ENCODE results near the gene MCEE. TPM values are rescaled to one million over a fixed set of nuclear protein-coding genes. Genes with fewer than 3 reads are reported as not detected.
A peak's percentile ranks its signal among the peaks of the same experiment; 100 is the strongest.
"Not testable (repeated sequence)": the region's sequence is repeated elsewhere in the genome, so short reads cannot be mapped to it uniquely, and the experiment has no call there.

MCEE gene
- total RNA-seq, 2 donors from 2014 or later: 5.8 to 10.6 TPM

DNA sequence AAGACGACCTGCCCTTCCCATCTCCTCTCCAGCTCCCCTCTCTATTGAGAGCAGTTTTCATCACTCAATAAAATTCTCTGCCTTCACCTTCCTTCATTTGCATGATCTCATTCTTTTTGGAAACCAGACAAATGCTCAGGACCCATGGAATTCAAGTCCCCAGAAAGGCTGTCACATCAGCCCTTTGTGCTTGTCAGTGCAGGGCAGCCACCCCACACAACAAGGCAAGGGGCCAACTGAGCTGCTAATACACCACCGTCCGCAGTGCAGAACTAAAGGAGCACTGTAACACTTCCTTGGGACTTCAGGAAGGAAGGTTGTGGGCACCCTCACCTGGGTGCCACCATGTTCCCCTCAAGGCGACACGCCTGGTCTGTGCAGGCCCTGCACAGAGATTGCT, 26.2 kb downstream of the MCEE start:
- H3K36me3 ChIP-seq: no peaks in the 10 kb centered on the region
- no peak for ATAC-seq (ENCODE audit: insufficient number of reproducible peaks, low FRiP score, low read depth)
- no peak overlapping the region for H3K27ac ChIP-seq
- no peak for DNase-seq (ENCODE audit: low spot score)
- no peaks in the 10 kb centered on the region for H3K9me3 ChIP-seq
- TF ChIP-seq, protein P1, sequence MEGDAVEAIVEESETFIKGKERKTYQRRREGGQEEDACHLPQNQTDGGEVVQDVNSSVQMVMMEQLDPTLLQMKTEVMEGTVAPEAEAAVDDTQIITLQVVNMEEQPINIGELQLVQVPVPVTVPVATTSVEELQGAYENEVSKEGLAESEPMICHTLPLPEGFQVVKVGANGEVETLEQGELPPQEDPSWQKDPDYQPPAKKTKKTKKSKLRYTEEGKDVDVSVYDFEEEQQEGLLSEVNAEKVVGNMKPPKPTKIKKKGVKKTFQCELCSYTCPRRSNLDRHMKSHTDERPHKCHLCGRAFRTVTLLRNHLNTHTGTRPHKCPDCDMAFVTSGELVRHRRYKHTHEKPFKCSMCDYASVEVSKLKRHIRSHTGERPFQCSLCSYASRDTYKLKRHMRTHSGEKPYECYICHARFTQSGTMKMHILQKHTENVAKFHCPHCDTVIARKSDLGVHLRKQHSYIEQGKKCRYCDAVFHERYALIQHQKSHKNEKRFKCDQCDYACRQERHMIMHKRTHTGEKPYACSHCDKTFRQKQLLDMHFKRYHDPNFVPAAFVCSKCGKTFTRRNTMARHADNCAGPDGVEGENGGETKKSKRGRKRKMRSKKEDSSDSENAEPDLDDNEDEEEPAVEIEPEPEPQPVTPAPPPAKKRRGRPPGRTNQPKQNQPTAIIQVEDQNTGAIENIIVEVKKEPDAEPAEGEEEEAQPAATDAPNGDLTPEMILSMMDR (IDR thresholded peaks at IDR 0.05): no peak
- no peaks in the 10 kb centered on the region for H3K27me3 ChIP-seq (replicated peaks; ENCODE audit: insufficient read depth)
- H3K4me3 ChIP-seq: no peak overlapping the region
- H3K4me1 ChIP-seq (ENCODE audit: control insufficient read depth in 1 of 2, low read depth in 2 of 2): peaks cover 0 to 6% of the 10 kb centered on the region in 2 donors

DNA sequence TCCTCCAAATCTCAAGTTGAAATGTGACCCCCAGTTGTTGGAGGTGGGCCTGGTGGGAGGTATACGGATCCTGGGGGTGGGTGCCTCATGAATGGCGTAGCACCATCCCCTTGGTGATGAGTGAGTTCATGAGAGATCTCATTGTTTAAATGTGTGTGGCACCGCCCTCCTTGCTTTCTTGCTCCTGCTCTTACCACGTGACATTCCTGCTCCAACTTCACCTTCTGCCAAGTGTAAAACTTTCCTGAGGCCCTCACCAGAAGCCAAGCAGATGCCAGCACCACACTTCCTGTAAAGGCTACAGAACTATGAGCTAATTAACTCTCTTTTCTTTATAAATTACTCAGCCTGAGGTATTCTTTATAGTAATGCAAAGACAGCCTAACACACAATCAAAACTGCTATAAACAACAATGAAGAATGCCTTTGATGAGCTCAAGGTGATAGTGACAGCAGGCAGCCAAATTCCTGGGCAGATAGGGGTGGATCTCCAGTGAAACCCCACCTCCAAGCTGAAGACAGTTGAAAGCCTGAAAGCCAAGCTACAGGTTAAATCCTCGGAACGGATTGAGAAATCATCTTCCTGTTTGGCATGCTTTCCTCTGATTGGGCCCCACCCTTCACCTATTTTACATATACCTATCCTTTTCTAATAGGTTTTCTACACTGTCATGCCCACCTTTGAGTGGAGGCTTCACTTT, 26.9 kb downstream of the MCEE start:
- H3K27me3 ChIP-seq (replicated peaks; ENCODE audit: insufficient read depth): no peaks in the 10 kb centered on the region
- DNase-seq (ENCODE audit: low spot score): no peak
- ATAC-seq (ENCODE audit: insufficient number of reproducible peaks, low FRiP score, low read depth): no peak

DNA sequence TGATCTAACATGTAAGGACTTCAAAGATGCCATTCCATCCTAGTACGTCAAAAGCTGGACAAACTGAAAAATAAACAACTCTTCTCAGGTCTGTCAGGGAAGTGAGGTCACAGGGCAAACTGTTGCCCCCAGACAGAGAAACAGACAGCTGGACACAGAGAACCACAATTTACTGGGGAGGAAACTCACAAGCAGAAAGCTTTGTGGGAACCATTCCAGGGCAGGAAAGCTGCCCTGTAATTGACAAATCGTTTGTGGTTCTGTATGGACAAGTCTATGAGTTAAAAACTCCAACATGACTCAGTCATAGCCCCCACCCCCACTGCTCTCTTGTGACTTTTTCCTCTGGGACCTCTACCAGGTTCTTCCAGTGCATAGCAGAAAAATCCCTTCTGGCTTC, 28.4 kb downstream of the MCEE start:
- H3K36me3 ChIP-seq: no peaks in the 10 kb centered on the region
- H3K4me3 ChIP-seq: no peak overlapping the region
- ATAC-seq (ENCODE audit: insufficient number of reproducible peaks, low FRiP score, low read depth): no peak
- no peaks in the 10 kb centered on the region for H3K27me3 ChIP-seq (replicated peaks; ENCODE audit: insufficient read depth)
- no peaks in the 10 kb centered on the region for H3K9me3 ChIP-seq
- H3K27ac ChIP-seq: no peak overlapping the region
- TF ChIP-seq, protein P1 (IDR thresholded peaks at IDR 0.05): no peak
- peaks cover 0 to 6% of the 10 kb centered on the region in 2 donors for H3K4me1 ChIP-seq (ENCODE audit: control insufficient read depth in 1 of 2, low read depth in 2 of 2)
- no peak for DNase-seq (ENCODE audit: low spot score)

More for the DNA sequence above, 26.9 kb downstream of the MCEE start:
- Histone ChIP-seq H3K9me3 (no peaks in the 10 kb centered on the region), H3K27ac (no peak overlapping the region), H3K36me3 (no peaks in the 10 kb centered on the region), H3K4me3 (no peak overlapping the region), H3K4me1 (ENCODE audit: control insufficient read depth in 1 of 2, low read depth in 2 of 2) (peaks cover 0 to 6% of the 10 kb centered on the region in 2 donors)
- TF ChIP-seq, protein P1 (IDR thresholded peaks at IDR 0.05): no peak

DNA sequence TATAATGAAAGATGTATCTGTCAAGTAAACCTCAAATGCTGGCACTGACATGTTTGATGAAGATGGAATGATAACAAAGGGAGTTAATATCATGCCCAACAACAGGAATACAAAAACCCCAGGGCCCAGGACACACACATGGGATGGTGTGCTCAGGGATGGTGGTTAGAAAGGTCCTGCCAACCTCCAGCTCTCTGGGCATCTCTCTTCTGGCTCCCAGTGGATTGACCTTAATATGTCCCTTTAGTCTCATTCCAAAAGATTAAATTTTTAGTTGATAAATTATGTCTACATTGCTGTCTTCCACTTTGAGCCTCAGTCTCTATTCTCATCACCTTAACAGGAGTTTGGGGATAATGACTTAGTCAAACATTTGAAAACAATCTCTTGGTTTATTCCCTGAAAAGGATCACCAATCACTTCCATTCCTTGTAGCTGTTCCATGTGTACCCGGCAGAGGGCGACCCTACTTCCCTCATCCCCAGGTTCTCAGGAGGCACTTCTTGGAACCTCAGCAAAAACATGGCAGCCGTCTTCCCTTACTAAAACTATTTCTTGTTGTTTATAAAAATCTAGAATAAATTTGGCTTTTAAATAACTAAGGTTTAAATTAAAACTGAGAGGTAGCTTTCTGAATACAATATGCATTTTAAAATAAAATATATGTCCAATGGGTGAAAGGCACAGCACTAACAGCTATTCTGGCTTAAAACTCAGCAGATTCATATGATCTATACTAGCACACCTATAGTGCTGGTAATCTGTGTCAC, 29.6 kb downstream of the MCEE start:
- DNase-seq (ENCODE audit: low spot score): no peak
- TF ChIP-seq, protein P1 (IDR thresholded peaks at IDR 0.05): peak; percentile 60
- Histone ChIP-seq H3K27me3 (replicated peaks; ENCODE audit: insufficient read depth) (no peaks in the 10 kb centered on the region), H3K4me3 (no peak overlapping the region), H3K36me3 (no peaks in the 10 kb centered on the region), H3K9me3 (no peaks in the 10 kb centered on the region), H3K4me1 (ENCODE audit: control insufficient read depth in 1 of 2, low read depth in 2 of 2) (peaks cover 0 to 6% of the 10 kb centered on the region in 2 donors), H3K27ac (no peak overlapping the region)
- ATAC-seq (ENCODE audit: insufficient number of reproducible peaks, low FRiP score, low read depth): no peak

DNA sequence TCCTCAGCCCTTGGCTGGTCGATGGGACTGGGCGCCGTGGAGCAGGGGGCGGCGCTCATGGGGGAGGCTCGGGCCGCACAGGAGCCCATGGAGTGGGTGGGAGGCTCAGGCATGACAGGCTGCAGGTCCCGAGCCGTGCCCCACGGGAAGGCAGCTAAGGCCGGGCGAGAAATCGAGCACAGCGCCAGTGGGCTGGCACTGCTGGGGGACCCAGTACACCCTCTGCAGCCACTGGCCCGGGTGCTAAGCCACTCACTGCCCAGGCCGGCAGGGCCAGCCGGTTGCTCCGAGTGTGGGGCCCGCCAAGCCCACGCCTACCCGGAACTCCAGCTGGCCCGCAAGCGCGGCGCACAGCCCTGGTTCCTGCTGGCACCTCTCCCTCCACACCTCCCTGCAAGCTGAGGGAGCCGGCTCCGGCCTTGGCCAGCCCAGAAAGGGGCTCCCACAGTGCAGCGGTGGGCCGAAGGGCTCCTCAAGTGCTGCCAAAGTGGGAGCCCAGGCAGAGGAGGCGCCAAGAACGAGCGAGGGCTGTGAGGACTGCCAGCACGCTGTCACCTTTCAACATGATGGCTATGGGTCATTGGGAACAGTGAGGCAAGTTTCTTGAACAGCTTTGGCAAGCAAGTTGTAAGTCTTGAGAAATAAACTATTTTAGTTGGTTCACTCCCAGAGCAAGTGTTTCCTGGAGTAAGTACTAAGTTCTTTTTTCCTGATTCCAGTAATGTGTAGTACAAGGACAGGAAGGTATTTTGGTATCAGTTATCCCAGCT, 37.4 kb downstream of the MCEE start:
- H3K27me3 ChIP-seq (replicated peaks; ENCODE audit: insufficient read depth); H3K36me3 ChIP-seq; ATAC-seq (ENCODE audit: insufficient number of reproducible peaks, low FRiP score, low read depth); DNase-seq (ENCODE audit: low spot score); H3K9me3 ChIP-seq; H3K4me1 ChIP-seq (ENCODE audit: control insufficient read depth in 1 of 2, low read depth in 2 of 2): not testable (repeated sequence)
- H3K27ac ChIP-seq: peak overlapping the region in 1 of 2 donors; percentile 54
- peak overlapping the region; percentile 59 for H3K4me3 ChIP-seq

DNA sequence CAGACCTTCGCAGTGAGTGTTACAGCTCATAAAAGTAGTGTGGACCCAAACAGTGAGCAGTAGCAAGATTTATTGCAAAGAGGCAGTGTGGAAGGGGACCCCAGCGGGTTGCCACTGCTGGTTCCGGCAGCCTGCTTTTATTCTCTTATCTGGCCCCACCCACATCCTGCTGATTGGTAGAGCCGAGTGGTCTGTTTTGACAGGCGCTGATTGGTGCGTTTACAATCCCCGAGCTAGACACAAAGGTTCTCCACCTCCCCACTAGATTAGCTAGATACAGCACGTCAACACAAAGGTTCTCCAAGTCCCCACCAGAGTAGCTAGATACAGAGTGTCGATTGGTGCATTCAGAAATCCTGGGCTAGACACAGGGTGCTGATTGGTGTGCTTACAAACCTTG, 38.2 kb downstream of the MCEE start:
- H3K4me3 ChIP-seq; DNase-seq (ENCODE audit: low spot score); H3K27ac ChIP-seq; H3K4me1 ChIP-seq (ENCODE audit: control insufficient read depth in 1 of 2, low read depth in 2 of 2); H3K36me3 ChIP-seq; H3K9me3 ChIP-seq; ATAC-seq (ENCODE audit: insufficient number of reproducible peaks, low FRiP score, low read depth); H3K27me3 ChIP-seq (replicated peaks; ENCODE audit: insufficient read depth): not testable (repeated sequence)

DNA sequence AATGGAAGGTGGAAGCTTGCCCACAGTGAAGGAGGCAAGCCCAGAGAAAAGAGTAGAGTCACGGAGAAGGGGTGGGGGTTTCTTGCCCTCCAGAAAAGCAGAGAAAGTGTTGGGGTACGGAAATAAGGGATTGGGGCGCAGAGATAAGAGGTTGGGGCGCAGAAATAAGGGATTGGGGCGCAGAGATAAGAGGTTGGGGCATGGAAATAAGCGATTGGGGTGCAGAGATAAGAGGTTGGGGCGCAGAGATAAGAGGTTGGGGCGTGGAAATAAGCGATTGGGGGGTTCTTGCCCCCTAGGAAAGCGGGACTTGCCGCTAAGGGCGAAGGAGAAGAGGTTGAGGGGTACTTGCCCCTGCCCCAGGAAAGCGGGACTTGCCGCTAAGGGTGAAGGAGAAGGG, 40.6 kb downstream of the MCEE start:
- H3K4me3 ChIP-seq; ATAC-seq (ENCODE audit: insufficient number of reproducible peaks, low FRiP score, low read depth); H3K4me1 ChIP-seq (ENCODE audit: control insufficient read depth in 1 of 2, low read depth in 2 of 2); DNase-seq (ENCODE audit: low spot score); H3K9me3 ChIP-seq; H3K36me3 ChIP-seq; H3K27me3 ChIP-seq (replicated peaks; ENCODE audit: insufficient read depth); H3K27ac ChIP-seq: not testable (repeated sequence)

DNA sequence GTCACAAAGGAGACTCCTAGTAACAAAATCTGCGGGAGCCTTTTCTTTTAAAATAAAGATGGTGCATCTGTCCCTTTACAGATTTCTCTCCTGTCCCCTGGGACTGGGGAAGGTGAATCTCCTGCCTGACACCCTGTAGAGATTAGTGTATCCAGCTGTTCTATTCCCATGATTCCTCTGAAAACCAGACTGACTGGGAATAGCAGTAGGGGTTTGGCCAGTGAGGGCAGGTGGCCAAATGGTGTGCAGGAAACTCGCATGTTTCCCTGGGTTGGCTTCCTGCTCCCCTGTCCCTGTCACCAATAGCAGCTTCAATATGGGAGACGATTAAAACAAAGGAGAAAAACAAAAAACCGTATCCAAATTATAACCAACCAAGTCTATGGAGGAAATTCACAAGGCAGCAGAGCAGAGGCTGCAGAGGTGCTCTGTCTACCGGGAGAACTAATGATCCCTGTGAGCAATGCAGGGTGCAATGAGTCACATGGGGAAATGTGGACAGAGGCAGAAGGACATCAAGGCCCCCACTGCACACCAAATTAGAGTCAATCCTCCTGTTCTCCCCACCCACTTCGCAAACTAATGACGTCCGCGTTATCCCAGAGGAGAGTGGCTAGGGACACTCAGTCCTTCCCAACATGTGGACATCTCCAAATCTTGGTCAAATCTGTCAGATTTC, 44.6 kb downstream of the MCEE start:
- not testable (repeated sequence) for ATAC-seq (ENCODE audit: insufficient number of reproducible peaks, low FRiP score, low read depth); H3K4me1 ChIP-seq (ENCODE audit: control insufficient read depth in 1 of 2, low read depth in 2 of 2); H3K27ac ChIP-seq; H3K4me3 ChIP-seq; DNase-seq (ENCODE audit: low spot score); H3K27me3 ChIP-seq (replicated peaks; ENCODE audit: insufficient read depth); H3K9me3 ChIP-seq; H3K36me3 ChIP-seq

Data from thoracic aorta (tissue), 2 donors.